ENCODE data around the gene ELAVL2.

ELAVL2 gene

GRCh38 chr9:23789529-23790254, 36.3 kb downstream of the ELAVL2 start:
- TF ChIP-seq CTCF (IDR thresholded peaks at IDR 0.05; ENCODE audit: low read depth, low read length) = no peak
- in situ Hi-C loops (cut with HindIII; ENCODE audit: low sequenced_read_pairs) = no loop called here

GRCh38 chr9:23784962-23785361, 41.1 kb downstream of the ELAVL2 start:
- in situ Hi-C loops (cut with HindIII; ENCODE audit: low sequenced_read_pairs) = no loop called here
- H3K4me3 ChIP-seq (ENCODE audit: low read depth, low read length) = no peak overlapping the region
- DNase-seq (ENCODE audit: low read depth, low spot score) = no peak
- TF ChIP-seq CTCF (IDR thresholded peaks at IDR 0.05; ENCODE audit: low read depth, low read length) = no peak

More at GRCh38 chr9:23789529-23790254, 36.3 kb downstream of the ELAVL2 start:
- DNase-seq (ENCODE audit: low read depth, low spot score) = no peak
- no peak overlapping the region for H3K4me3 ChIP-seq (ENCODE audit: low read depth, low read length)

GRCh38 chr9:23783509-23783908, 42.5 kb downstream of the ELAVL2 start:
- in situ Hi-C loops (cut with HindIII; ENCODE audit: low sequenced_read_pairs) = no loop called here
- no peak overlapping the region for H3K4me3 ChIP-seq (ENCODE audit: low read depth, low read length)
- no peak for DNase-seq (ENCODE audit: low read depth, low spot score)
- no peak for TF ChIP-seq CTCF (IDR thresholded peaks at IDR 0.05; ENCODE audit: low read depth, low read length)

- DNase-seq (ENCODE audit: low read depth, low spot score) = peak; percentile 23
- in situ Hi-C loops (cut with HindIII; ENCODE audit: low sequenced_read_pairs) = no loop called here
- H3K4me3 ChIP-seq (ENCODE audit: low read depth, low read length) = no peak overlapping the region
- TF ChIP-seq CTCF (IDR thresholded peaks at IDR 0.05; ENCODE audit: low read depth, low read length) = no peak
Measured at GRCh38 chr9:23779220-23779619, 46.8 kb downstream of the ELAVL2 start.

- H3K4me3 ChIP-seq (ENCODE audit: low read depth, low read length) = no peak overlapping the region
- in situ Hi-C loops (cut with HindIII; ENCODE audit: low sequenced_read_pairs) = no loop called here
- no peak for TF ChIP-seq CTCF (IDR thresholded peaks at IDR 0.05; ENCODE audit: low read depth, low read length)
- no peak for DNase-seq (ENCODE audit: low read depth, low spot score)
Measured at GRCh38 chr9:23777328-23777727, 48.7 kb downstream of the ELAVL2 start.

GRCh38 chr9:23775549-23775948, 50.5 kb downstream of the ELAVL2 start:
- DNase-seq (ENCODE audit: low read depth, low spot score) = no peak
- in situ Hi-C loops (cut with HindIII; ENCODE audit: low sequenced_read_pairs) = no loop called here
- no peak for TF ChIP-seq CTCF (IDR thresholded peaks at IDR 0.05; ENCODE audit: low read depth, low read length)

More at GRCh38 chr9:23775549-23775948, 50.5 kb downstream of the ELAVL2 start:
- no peak overlapping the region for H3K4me3 ChIP-seq (ENCODE audit: low read depth, low read length)
